HG03097 (cell line): Measurements from ENCODE around the gene DMD.
"Not testable (repeated sequence)": the region's sequence is repeated elsewhere in the genome, so short reads cannot be mapped to it uniquely, and the experiment has no call there.

ENCODE experiments used
- ATAC-seq: cut with Tn5 transposase; IDR thresholded peaks from one replicate; pipeline ENCODE4 v1.9.1; 2021; ENCODE audit not compliant: unreplicated experiment, low FRiP score

The DMD gene

GRCh38 chrX:31397119-31397518 is 1814.2 kb downstream of the DMD start:
- ATAC-seq: no peak

- ATAC-seq: no peak
Observed at GRCh38 chrX:31392513-31392912, 1818.8 kb downstream of the DMD start.

GRCh38 chrX:31388946-31389345 is 1822.4 kb downstream of the DMD start:
- ATAC-seq: no peak

GRCh38 chrX:31384471-31384870 is 1826.9 kb downstream of the DMD start:
- no peak for ATAC-seq

GRCh38 chrX:31383991-31384390 is 1827.4 kb downstream of the DMD start:
- no peak for ATAC-seq

- ATAC-seq: not testable (repeated sequence)
Observed at GRCh38 chrX:31378973-31379372, 1832.4 kb downstream of the DMD start.

- not testable (repeated sequence) for ATAC-seq
Observed at GRCh38 chrX:31377821-31378220, 1833.5 kb downstream of the DMD start.

- no peak for ATAC-seq
Observed at GRCh38 chrX:31376408-31377022, 1834.8 kb downstream of the DMD start.

- ATAC-seq: no peak
Observed at GRCh38 chrX:31374786-31375185, 1836.6 kb downstream of the DMD start.

- no peak for ATAC-seq
Observed at GRCh38 chrX:31371956-31372355, 1839.4 kb downstream of the DMD start.

GRCh38 chrX:31367816-31368215 is 1843.5 kb downstream of the DMD start:
- ATAC-seq: no peak

GRCh38 chrX:31366041-31366440 is 1845.3 kb downstream of the DMD start:
- no peak for ATAC-seq

GRCh38 chrX:31356275-31357212 is 1854.8 kb downstream of the DMD start:
- no peak for ATAC-seq

GRCh38 chrX:31355206-31355955 is 1856.0 kb downstream of the DMD start:
- ATAC-seq: no peak

GRCh38 chrX:31353095-31353494 is 1858.3 kb downstream of the DMD start:
- ATAC-seq: no peak

- ATAC-seq: no peak
Observed at GRCh38 chrX:31350808-31351074, 1860.6 kb downstream of the DMD start.

GRCh38 chrX:31349515-31349914 is 1861.8 kb downstream of the DMD start:
- ATAC-seq: no peak

- no peak for ATAC-seq
Observed at GRCh38 chrX:31340587-31340986, 1870.8 kb downstream of the DMD start.

GRCh38 chrX:31338991-31339350 is 1872.4 kb downstream of the DMD start:
- ATAC-seq: no peak

GRCh38 chrX:31337332-31337731 is 1874.0 kb downstream of the DMD start:
- no peak for ATAC-seq

- ATAC-seq: no peak
Observed at GRCh38 chrX:31336419-31336818, 1874.9 kb downstream of the DMD start.

GRCh38 chrX:31334997-31335396 is 1876.4 kb downstream of the DMD start:
- no peak for ATAC-seq
